H1 (cell line): Measurements from ENCODE around the gene SH3PXD2A. TPM values are rescaled to one million over a fixed set of nuclear protein-coding genes. Genes with fewer than 3 reads are reported as not detected.

Experiments
- CTCF ChIA-PET: fragments of 300-600 bp; sonication (Branson Sonifier 250); formaldehyde crosslinking; loops from one replicate; lab custom pipeline; 2021; ENCODE audit not compliant: partially characterized antibody; lab: Charles Lee
- POLR2A ChIA-PET: fragments of 300-600 bp; sonication (Branson Sonifier 250); formaldehyde crosslinking; loops from one replicate; lab custom pipeline; 2021; ENCODE audit warnings: inconsistent platforms; ENCODE audit not compliant: partially characterized antibody; lab: Charles Lee
- DNase-seq, 2 experiments: peaks; one replicate each; pipeline versions ENCODE4 v3.0.0 to v3.0.0-alpha.2; 2010 to 2022; ENCODE audit warnings: low spot score in 2 of 2, low read depth in 1 of 2, mixed read lengths in 1 of 2
- FAIRE-seq: peaks from 2 replicates; lab custom pipeline; 2011; peaks lifted over from hg19 to GRCh38; lab: Jason Lieb, UNC
- H2AFZ ChIP-seq: 2 replicates; pipeline ENCODE4 v1.8.1; 2012; ENCODE audit warnings: low read length, inconsistent platforms
- H2AK5ac ChIP-seq: 2 replicates; pipeline ENCODE4 v1.6.1; 2013; ENCODE audit warnings: low read depth, low read length
- H2BK120ac ChIP-seq: replicated peaks from 2 replicates; pipeline ENCODE3; 2013; ENCODE audit warnings: low read depth, low read length, inconsistent platforms
- H2BK12ac ChIP-seq: 2 replicates; pipeline ENCODE4 v1.6.1; 2013; ENCODE audit warnings: low read depth, low read length
- H2BK15ac ChIP-seq: 2 replicates; pipeline ENCODE4 v1.6.1; 2013; ENCODE audit warnings: low read length
- H2BK20ac ChIP-seq: 2 replicates; pipeline ENCODE4 v1.6.1; 2013; ENCODE audit warnings: low read length
- H2BK5ac ChIP-seq: 2 replicates; pipeline ENCODE4 v1.6.1; 2013; ENCODE audit warnings: low read depth, low read length
- H3K14ac ChIP-seq: 2 replicates; pipeline ENCODE4 v1.6.1; 2013; ENCODE audit warnings: inconsistent platforms; ENCODE audit not compliant: insufficient read length
- H3K18ac ChIP-seq: 2 replicates; pipeline ENCODE4 v1.6.1; 2013; ENCODE audit warnings: low read length; ENCODE audit errors: extremely low read depth
- H3K23ac ChIP-seq: 2 replicates; pipeline ENCODE4 v1.6.1; 2013; ENCODE audit warnings: inconsistent platforms; ENCODE audit not compliant: insufficient read length
- H3K23me2 ChIP-seq: 2 replicates; pipeline ENCODE4 v1.6.1; 2013; ENCODE audit warnings: low read depth, low read length
- H3K27ac ChIP-seq: 2 replicates; pipeline ENCODE4 v1.6.1; 2011; ENCODE audit warnings: low read depth, low read length, inconsistent platforms
- H3K27me3 ChIP-seq, 4 experiments: replicated peaks in 1 of 4; 1 replicate in 1 of 4; 2 replicates in 3 of 4; pipeline versions ENCODE4 v1.6.1 to v1.8.1; 2011 to 2013; ENCODE audit warnings: low read length in 3 of 4, mild to moderate bottlenecking in 3 of 4, inconsistent platforms in 2 of 4, mixed read lengths in 2 of 4, moderate library complexity in 1 of 4; ENCODE audit not compliant: control insufficient read depth in 3 of 4, insufficient read depth in 3 of 4; ENCODE audit errors: extremely low read depth in 1 of 4
- H3K36me3 ChIP-seq, 4 experiments: 2 replicates each; pipeline versions ENCODE4 v1.6.1 to v1.8.1; 2011 to 2013; ENCODE audit warnings: mild to moderate bottlenecking in 4 of 4, low read length in 3 of 4, moderate library complexity in 2 of 4, control low read depth in 1 of 4, inconsistent platforms in 1 of 4; ENCODE audit not compliant: insufficient read depth in 4 of 4, control insufficient read depth in 2 of 4
- H3K4ac ChIP-seq: replicated peaks from 2 replicates; pipeline ENCODE3; 2013; ENCODE audit warnings: low read length, low read depth, mixed read lengths, inconsistent platforms; ENCODE audit not compliant: insufficient read length
- H3K4me1 ChIP-seq, 4 experiments: replicated peaks in 1 of 4; 1 replicate in 1 of 4; 2 replicates in 3 of 4; pipeline versions ENCODE4 v1.6.1 to v1.8.1; 2011 to 2013; ENCODE audit warnings: low read length in 3 of 4, inconsistent platforms in 2 of 4, mixed read lengths in 1 of 4; ENCODE audit not compliant: insufficient read depth in 4 of 4, control insufficient read depth in 3 of 4
- H3K4me2 ChIP-seq, 2 experiments: 2 replicates each; pipeline versions ENCODE4 v1.6.1 to v1.8.1; 2011 to 2013; ENCODE audit warnings: low read depth in 2 of 2, low read length in 2 of 2, control low read depth in 1 of 2, inconsistent platforms in 1 of 2, mild to moderate bottlenecking in 1 of 2; ENCODE audit not compliant: insufficient read depth in 1 of 2
- H3K4me3 ChIP-seq, 4 experiments: fragments of 200-600, 300-600 bp in 1 of 4; sonication (generic), shearing (Covaris generic), sonication (Bioruptor Twin) in 1 of 4; 2 replicates each; pipeline versions ENCODE4 v1.5.1 to v1.8.1; 2011 to 2016; ENCODE audit warnings: low read length in 4 of 4, low read depth in 3 of 4, control low read depth in 2 of 4, inconsistent platforms in 2 of 4, mild to moderate bottlenecking in 2 of 4, mixed read lengths in 1 of 4, moderate library complexity in 1 of 4; ENCODE audit not compliant: insufficient read depth in 2 of 4; ENCODE audit errors: extremely low read depth in 1 of 4
- H3K56ac ChIP-seq: replicated peaks from 2 replicates; pipeline ENCODE3; 2013; ENCODE audit warnings: low read depth, mild to moderate bottlenecking, mixed read lengths, low read length, inconsistent platforms; ENCODE audit not compliant: insufficient read length
- H3K79me1 ChIP-seq: 2 replicates; pipeline ENCODE4 v1.6.1; 2013; ENCODE audit warnings: low read depth, low read length, control low read depth
- H3K79me2 ChIP-seq, 2 experiments: 2 replicates each; pipeline versions ENCODE4 v1.6.1 to v1.8.1; 2012 to 2013; ENCODE audit warnings: low read length in 2 of 2, mild to moderate bottlenecking in 2 of 2, inconsistent platforms in 1 of 2; ENCODE audit not compliant: insufficient read depth in 2 of 2, control insufficient read depth in 1 of 2
- H3K9ac ChIP-seq, 4 experiments: replicated peaks in 1 of 4; 1 replicate in 1 of 4; 2 replicates in 3 of 4; pipeline versions ENCODE4 v1.6.1 to v1.8.1; 2011 to 2013; ENCODE audit warnings: low read depth in 3 of 4, low read length in 3 of 4, control low read depth in 2 of 4, mild to moderate bottlenecking in 2 of 4, moderate library complexity in 2 of 4, inconsistent platforms in 1 of 4; ENCODE audit errors: extremely low read depth in 1 of 4
- H3K9me3 ChIP-seq, 2 experiments: 2 replicates each; pipeline versions ENCODE4 v1.6.1 to v1.8.1; 2012 to 2013; ENCODE audit warnings: mild to moderate bottlenecking in 2 of 2, moderate library complexity in 2 of 2, control low read depth in 1 of 2, inconsistent platforms in 1 of 2, low read depth in 1 of 2, low read length in 1 of 2, mixed read lengths in 1 of 2; ENCODE audit not compliant: insufficient read depth in 2 of 2
- H4K20me1 ChIP-seq, 2 experiments: replicated peaks in 1 of 2; 2 replicates each; pipeline versions ENCODE3 to v1.8.1; 2011 to 2013; ENCODE audit warnings: inconsistent platforms in 2 of 2, low read length in 2 of 2, mild to moderate bottlenecking in 1 of 2; ENCODE audit not compliant: insufficient read depth in 2 of 2, control insufficient read depth in 1 of 2
- H4K5ac ChIP-seq: 2 replicates; pipeline ENCODE4 v1.6.1; 2013; ENCODE audit warnings: low read length, low read depth, mixed read lengths, inconsistent platforms; ENCODE audit not compliant: insufficient read length
- H4K8ac ChIP-seq: 2 replicates; pipeline ENCODE4 v1.8.0; 2013; ENCODE audit warnings: mild to moderate bottlenecking, moderate library complexity, low read length, inconsistent platforms; ENCODE audit not compliant: insufficient read depth; ENCODE audit errors: extremely low read depth
- H4K91ac ChIP-seq: replicated peaks from 2 replicates; pipeline ENCODE3; 2013; ENCODE audit warnings: low read length, mixed read lengths, inconsistent platforms; ENCODE audit not compliant: insufficient read length
- ASH2L ChIP-seq: fragments of 200-600, 300-600 bp; sonication (generic); IDR thresholded peaks from one replicate; pipeline ENCODE4 v1.7.1; 2017; ENCODE audit warnings: low read length
- CBX8 ChIP-seq: fragments of 300-800, 300-1000 bp; sonication (generic); IDR thresholded peaks from 2 replicates; pipeline ENCODE4 v1.7.1; 2016; ENCODE audit warnings: low read depth, low read length, borderline replicate concordance
- CHD1 ChIP-seq: IDR thresholded peaks from 2 replicates; pipeline ENCODE4 v1.6.1; 2012; ENCODE audit warnings: low read depth, low read length, improper control_type of control experiment
- EGR1 ChIP-seq: IDR thresholded peaks from 2 replicates; pipeline ENCODE4 v1.6.1; 2011; ENCODE audit warnings: low read depth, low read length, borderline replicate concordance
- EZH2 ChIP-seq: fragments of 200-600 bp; sonication (generic); IDR thresholded peaks from 2 replicates; pipeline ENCODE4 v1.7.1; 2012; ENCODE audit warnings: low read depth, mild to moderate bottlenecking, moderate library complexity, low read length, inconsistent platforms; ENCODE audit not compliant: severe bottlenecking
- KDM1A ChIP-seq: fragments of 200-600, 300-600 bp; sonication (generic); IDR thresholded peaks from 2 replicates; pipeline ENCODE4 v1.7.1; 2016; ENCODE audit warnings: mild to moderate bottlenecking, low read length, borderline replicate concordance
- MAFK ChIP-seq: IDR thresholded peaks from 2 replicates; pipeline ENCODE4 v1.6.1; 2012; ENCODE audit warnings: low read depth, mild to moderate bottlenecking, improper control_type of control experiment, low read length
- NANOG ChIP-seq: IDR thresholded peaks from 2 replicates; pipeline ENCODE4 v1.6.1; 2011; ENCODE audit warnings: low read length, low read depth, mild to moderate bottlenecking, inconsistent platforms; ENCODE audit not compliant: insufficient read depth, poor library complexity, severe bottlenecking
- RFX5 ChIP-seq: IDR thresholded peaks from 2 replicates; pipeline ENCODE4 v1.6.1; 2011; ENCODE audit warnings: low read depth, low read length, improper control_type of control experiment, borderline replicate concordance
- SIN3A ChIP-seq, 2 experiments: IDR thresholded peaks in 1 of 2; conservative IDR thresholded peaks in 1 of 2; 2 replicates each; pipeline ENCODE4 v1.6.1; 2011 to 2012; ENCODE audit warnings: low read length in 2 of 2, improper control_type of control experiment in 1 of 2, low read depth in 1 of 2, mild to moderate bottlenecking in 1 of 2
- SP2 ChIP-seq: IDR thresholded peaks from 2 replicates; pipeline ENCODE4 v1.6.1; 2012; ENCODE audit warnings: mild to moderate bottlenecking, low read length, inconsistent platforms
- WGBS, 2 experiments: shearing (Covaris generic) in 1 of 2; methylation state at CpG; one replicate each; pipeline versions ENCODE4 v1.1.6 to v1.1.7; 2013 to 2015; ENCODE audit warnings: low lambda C conversion rate in 2 of 2, mixed read lengths in 2 of 2, inconsistent platforms in 1 of 2, low coverage in 1 of 2, missing lambda C conversion rate in 1 of 2; ENCODE audit not compliant: insufficient replicate concordance in 2 of 2, insufficient coverage in 1 of 2, insufficient read length in 1 of 2; ENCODE audit errors: extremely low coverage in 1 of 2, missing lambda C conversion rate in 1 of 2; 5-methylcytosine and 5-hydroxymethylcytosine counted together
- polyA plus RNA-seq, 7 experiments: library from polyadenylated mRNA; depleted of rRNA in 3 of 7; stranded (reverse) in 5 of 7; unstranded in 2 of 7; fragments of >200 nt in 5 of 7; fragments of 200-250 nt in 2 of 7; gene quantifications; 1 replicate in 5 of 7; 2 replicates in 1 of 7; 4 replicates in 1 of 7; pipeline versions ENCODE4 v1.2.1 to v1.2.3, GENCODE V29; 2011 to 2013; ENCODE audit warnings: missing spikeins in 2 of 7, mixed read lengths in 2 of 7
- total RNA-seq: library from RNA; stranded (reverse); fragmentation: NEBNext Ultra II Directional; extraction: Animal tissue kit (Norgen Biotek cat#: 25700); gene quantifications from 2 replicates; pipeline ENCODE4 v1.2.1, GENCODE V29; 2021

SH3PXD2A gene
- total and polyA plus RNA-seq, 2 of the 8 experiments (the other 6 are each of a cell fraction or from before 2014, with no cell fraction given) = 5.4 to 16.3 TPM

- H3K9ac ChIP-seq = no peak overlapping the region
- H3K23ac ChIP-seq = no peak overlapping the region
- no peak overlapping the region for H3K4me2 ChIP-seq
- no peaks in the 10 kb centered on the region for H3K79me2 ChIP-seq
- no peaks in the 10 kb centered on the region for H3K9me3 ChIP-seq
- POLR2A ChIA-PET = interaction anchor here (1.6 kb wide), 1 partner anchor 38 kb away, joined by 4 read pairs; no protein-coding TSS in a partner anchor
- no peak overlapping the region for H2BK120ac ChIP-seq
- no peaks in the 10 kb centered on the region; the same call in 1 of the 2 replicates for H3K23me2 ChIP-seq
- H3K27ac ChIP-seq = no peak overlapping the region
- no peak for FAIRE-seq
- CTCF ChIA-PET = interaction anchor here (0.8 to 10.9 kb wide), 15 partner anchors 9 to 92 kb away, joined by 3 to 114 read pairs (median 5); no protein-coding TSS in a partner anchor
- no peak for DNase-seq
- H2BK20ac ChIP-seq = 0 out of 2 replicates have a peak overlapping the region, but pooled peaks have one; percentile 13
- H3K14ac ChIP-seq = no peak overlapping the region
- 90 to 100% methylated on average over 1 to 15 of the region's 15 CpGs for WGBS, 2 experiments
- no peak overlapping the region for H3K56ac ChIP-seq
- H3K4me1 ChIP-seq = no peaks in the 10 kb centered on the region; a peak in 1 of 7 replicates
- H4K91ac ChIP-seq = peak overlapping the region; percentile 88
- H4K20me1 ChIP-seq = no peaks in the 10 kb centered on the region
- peaks cover 0 to 5% (median 0%) of the 10 kb centered on the region in 4 experiments; a peak in 2 of 8 replicates for H3K36me3 ChIP-seq
- peak overlapping the region; percentile 40; the same call in 1 of the 2 replicates for H2AK5ac ChIP-seq
- H3K4ac ChIP-seq = peak overlapping the region; percentile 76
- H2AFZ ChIP-seq = no peak overlapping the region
- no peak overlapping the region for H3K4me3 ChIP-seq
- peak overlapping the region; percentile 66; the same call in 1 of the 2 replicates for H2BK5ac ChIP-seq
- peak overlapping the region; percentile 17; the same call in 1 of the 2 replicates for H4K8ac ChIP-seq
- H2BK12ac ChIP-seq = 0 out of 2 replicates have a peak overlapping the region, but pooled peaks have one; percentile 63
- H3K27me3 ChIP-seq = no peaks in the 10 kb centered on the region
- no peak overlapping the region for H4K5ac ChIP-seq
- no peaks in the 10 kb centered on the region for H3K79me1 ChIP-seq
- peak overlapping the region; percentile 61; the same call in 1 of the 2 replicates for H2BK15ac ChIP-seq
- no peak overlapping the region; the same call in 1 of the 2 replicates for H3K18ac ChIP-seq
- no peak for TF ChIP-seq EZH2
- TF ChIP-seq KDM1A = no peak
- TF ChIP-seq CBX8 = no peak
- no peak for TF ChIP-seq NANOG
- TF ChIP-seq ASH2L = no peak
- no peak for TF ChIP-seq MAFK
- TF ChIP-seq SP2 = no peak
- TF ChIP-seq EGR1 = no peak
- TF ChIP-seq CHD1 = no peak
- TF ChIP-seq SIN3A (conservative IDR thresholded peaks at IDR 0.05 in 1 of 2, IDR thresholded peaks at IDR 0.05 in 1 of 2; ENCODE audit: low read depth in 1 of 2, low read length in 2 of 2) = no peak
- TF ChIP-seq RFX5 = no peak
Observed at GRCh38 chr10:103620891-103621782, 234.2 kb downstream of the SH3PXD2A start.
